ENCODE results near the gene LAMC1. TPM values are rescaled to one million over a fixed set of nuclear protein-coding genes. Genes with fewer than 3 reads are reported as not detected.

LAMC1 gene
- total and polyA plus RNA-seq, 2 donors (not counting 1 experiment from before 2014, with no cell fraction given), result 11.5 to 34.0 TPM

DNA sequence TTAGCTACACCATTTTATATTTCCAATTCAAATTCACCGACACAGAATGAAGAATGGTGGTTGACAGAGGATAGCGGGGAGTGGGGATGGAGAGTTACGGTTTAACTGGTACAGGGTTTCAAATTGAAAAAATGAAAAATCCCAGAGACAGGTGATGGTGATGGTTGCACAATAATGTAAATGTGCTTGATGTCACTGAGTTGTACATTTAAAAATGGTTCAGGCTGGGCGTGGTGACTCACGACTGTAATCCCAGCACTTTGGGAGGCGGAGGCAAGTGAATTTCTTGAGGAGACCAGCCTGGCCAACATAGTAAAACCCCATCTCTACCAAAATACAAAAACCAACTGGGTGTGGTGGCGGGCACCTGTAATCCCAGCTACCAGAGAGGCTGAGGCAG lies 39.1 kb upstream of the LAMC1 start:
- H3K4me3 Mint-ChIP-seq, result no peak overlapping the region
- Histone ChIP-seq H3K36me3 (replicated peaks in 1 of 2; ENCODE audit: control extremely low read depth in 1 of 2, control insufficient read depth in 1 of 2, extremely low read depth in 1 of 2, insufficient read depth in 2 of 2, low read length in 1 of 2) (no peaks in the 10 kb centered on the region), H3K4me2 (replicated peaks; ENCODE audit: low read depth, low read length, poor library complexity, severe bottlenecking) (no peak overlapping the region), H3K4me3 (ENCODE audit: control extremely low read depth in 1 of 5, extremely low read depth in 1 of 5, insufficient read depth in 1 of 5, low read depth in 2 of 5, low read length in 4 of 5) (no peak overlapping the region), H3K27ac (ENCODE audit: low read length in 2 of 2) (no peak overlapping the region), H3K9me3 (ENCODE audit: control extremely low read depth in 1 of 3, control insufficient read depth in 2 of 3, insufficient read depth in 1 of 3, low read length in 2 of 3) (peaks cover 0 to 2% (median 0%) of the 10 kb centered on the region in 3 donors), H3K79me2 (ENCODE audit: control insufficient read depth, insufficient read depth, low read length) (no peaks in the 10 kb centered on the region), H4K20me1 (ENCODE audit: control insufficient read depth, insufficient read depth, low read length, poor library complexity, severe bottlenecking) (no peaks in the 10 kb centered on the region), H3K27me3 (replicated peaks in 1 of 4; ENCODE audit: control extremely low read depth in 1 of 4, control insufficient read depth in 3 of 4, insufficient read depth in 4 of 4, low read length in 3 of 4) (peaks cover 0 to 4% (median 1%) of the 10 kb centered on the region in 4 experiments), H3K4me1 (ENCODE audit: control insufficient read depth in 2 of 2, insufficient read depth in 2 of 2, low read length in 2 of 2) (no peaks in the 10 kb centered on the region), H3K9ac (ENCODE audit: low read length) (no peak overlapping the region), H2AFZ (ENCODE audit: insufficient read depth, low read depth, low read length, poor library complexity, severe bottlenecking) (no peak overlapping the region)
- no peak overlapping the region for H3K27ac Mint-ChIP-seq
- ATAC-seq (ENCODE audit: low read depth) (no peak), DNase-seq (no peak)
- 70% methylated on average over 4 of the region's 7 CpGs for WGBS (ENCODE audit: insufficient coverage)
- no peaks in the 10 kb centered on the region for H3K9me3 Mint-ChIP-seq (ENCODE audit: insufficient read depth)
- no peak for TF ChIP-seq EZH2 (IDR thresholded peaks at IDR 0.05; ENCODE audit: borderline replicate concordance, insufficient read depth, low read depth, low read length, poor library complexity, severe bottlenecking)
- TF ChIP-seq, protein P1, sequence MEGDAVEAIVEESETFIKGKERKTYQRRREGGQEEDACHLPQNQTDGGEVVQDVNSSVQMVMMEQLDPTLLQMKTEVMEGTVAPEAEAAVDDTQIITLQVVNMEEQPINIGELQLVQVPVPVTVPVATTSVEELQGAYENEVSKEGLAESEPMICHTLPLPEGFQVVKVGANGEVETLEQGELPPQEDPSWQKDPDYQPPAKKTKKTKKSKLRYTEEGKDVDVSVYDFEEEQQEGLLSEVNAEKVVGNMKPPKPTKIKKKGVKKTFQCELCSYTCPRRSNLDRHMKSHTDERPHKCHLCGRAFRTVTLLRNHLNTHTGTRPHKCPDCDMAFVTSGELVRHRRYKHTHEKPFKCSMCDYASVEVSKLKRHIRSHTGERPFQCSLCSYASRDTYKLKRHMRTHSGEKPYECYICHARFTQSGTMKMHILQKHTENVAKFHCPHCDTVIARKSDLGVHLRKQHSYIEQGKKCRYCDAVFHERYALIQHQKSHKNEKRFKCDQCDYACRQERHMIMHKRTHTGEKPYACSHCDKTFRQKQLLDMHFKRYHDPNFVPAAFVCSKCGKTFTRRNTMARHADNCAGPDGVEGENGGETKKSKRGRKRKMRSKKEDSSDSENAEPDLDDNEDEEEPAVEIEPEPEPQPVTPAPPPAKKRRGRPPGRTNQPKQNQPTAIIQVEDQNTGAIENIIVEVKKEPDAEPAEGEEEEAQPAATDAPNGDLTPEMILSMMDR (IDR thresholded peaks at IDR 0.05), result no peak
- H3K4me1 Mint-ChIP-seq, result peaks cover 3% of the 10 kb centered on the region
- intact Hi-C loops (cut with micrococcal nuclease), result no loop called here
- POLR2A ChIA-PET, result no interaction called here
- CTCF ChIA-PET, result no interaction called here
- peaks cover 17% of the 10 kb centered on the region for H3K27me3 Mint-ChIP-seq

DNA sequence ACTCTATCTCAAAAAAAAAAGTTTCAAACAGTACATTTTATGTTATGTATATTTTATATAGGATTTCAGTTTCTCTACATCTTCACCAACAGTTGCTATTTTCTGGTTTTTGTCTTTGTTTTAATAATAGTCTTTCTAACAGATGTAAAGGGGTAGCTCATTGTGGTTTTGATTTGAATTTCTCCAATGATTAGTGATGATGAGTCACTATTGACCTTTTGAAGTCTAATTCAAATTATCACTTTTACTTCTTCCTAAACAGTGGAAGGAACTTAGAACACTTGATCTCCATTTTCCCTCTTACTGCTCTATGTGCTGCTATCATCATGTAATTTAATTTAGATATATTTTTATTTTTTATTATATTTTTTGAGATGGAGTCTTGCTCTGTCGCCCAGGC lies 38.6 kb upstream of the LAMC1 start:
- H3K4me3 Mint-ChIP-seq, result no peak overlapping the region
- intact Hi-C loops (cut with micrococcal nuclease), result no loop called here

More for the DNA sequence above, 38.6 kb upstream of the LAMC1 start:
- no CpG with 5 or more reads among the region's 1 CpG for WGBS (ENCODE audit: insufficient coverage)
- CTCF ChIA-PET, result no interaction called here
- Histone ChIP-seq H3K4me2 (replicated peaks; ENCODE audit: low read depth, low read length, poor library complexity, severe bottlenecking) (no peak overlapping the region), H3K4me1 (ENCODE audit: control insufficient read depth in 2 of 2, insufficient read depth in 2 of 2, low read length in 2 of 2) (no peaks in the 10 kb centered on the region), H3K27me3 (replicated peaks in 1 of 4; ENCODE audit: control extremely low read depth in 1 of 4, control insufficient read depth in 3 of 4, insufficient read depth in 4 of 4, low read length in 3 of 4) (peaks cover 0 to 4% (median 1%) of the 10 kb centered on the region in 4 experiments), H4K20me1 (ENCODE audit: control insufficient read depth, insufficient read depth, low read length, poor library complexity, severe bottlenecking) (no peaks in the 10 kb centered on the region), H3K27ac (ENCODE audit: low read length in 2 of 2) (no peak overlapping the region), H3K9me3 (ENCODE audit: control extremely low read depth in 1 of 3, control insufficient read depth in 2 of 3, insufficient read depth in 1 of 3, low read length in 2 of 3) (peaks cover 0 to 2% (median 0%) of the 10 kb centered on the region in 3 donors), H3K9ac (ENCODE audit: low read length) (no peak overlapping the region), H3K4me3 (ENCODE audit: control extremely low read depth in 1 of 5, extremely low read depth in 1 of 5, insufficient read depth in 1 of 5, low read depth in 2 of 5, low read length in 4 of 5) (no peak overlapping the region), H3K36me3 (replicated peaks in 1 of 2; ENCODE audit: control extremely low read depth in 1 of 2, control insufficient read depth in 1 of 2, extremely low read depth in 1 of 2, insufficient read depth in 2 of 2, low read length in 1 of 2) (no peaks in the 10 kb centered on the region), H2AFZ (ENCODE audit: insufficient read depth, low read depth, low read length, poor library complexity, severe bottlenecking) (no peak overlapping the region), H3K79me2 (ENCODE audit: control insufficient read depth, insufficient read depth, low read length) (no peaks in the 10 kb centered on the region)
- DNase-seq (no peak), ATAC-seq (ENCODE audit: low read depth) (peak; percentile 31)
- Mint-ChIP-seq H3K4me1 (peaks cover 3% of the 10 kb centered on the region), H3K9me3 (ENCODE audit: insufficient read depth) (no peaks in the 10 kb centered on the region), H3K27ac (no peak overlapping the region), H3K27me3 (peaks cover 17% of the 10 kb centered on the region)
- POLR2A ChIA-PET, result no interaction called here
- no peak for TF ChIP-seq EZH2 (IDR thresholded peaks at IDR 0.05; ENCODE audit: borderline replicate concordance, insufficient read depth, low read depth, low read length, poor library complexity, severe bottlenecking)
- TF ChIP-seq, protein P1 (IDR thresholded peaks at IDR 0.05), result no peak

All from B cell (primary cell).